A549 (cell line): Measurements from ENCODE around the gene MAST2.

Source experiments
- CTCF ChIP-seq: fragments of >200 bp; sonication (Bioruptor Twin); formaldehyde crosslinking; IDR thresholded peaks from 3 replicates; pipeline ENCODE4 v1.5.1; 2016
- ELK1 ChIP-seq: fragments of 150-350 bp; IDR thresholded peaks from 2 replicates; pipeline ENCODE4 v1.6.1; 2014; ENCODE audit warnings: low read depth, mild to moderate bottlenecking, low read length
- EP300 ChIP-seq, 2 experiments: fragments of >200 bp; sonication (Bioruptor Twin); formaldehyde crosslinking; IDR thresholded peaks; 2 replicates in 1 of 2; 3 replicates in 1 of 2; pipeline ENCODE4 v1.6.1; 2016 to 2017
- ESRRA ChIP-seq: fragments of 150-350 bp; IDR thresholded peaks from 2 replicates; pipeline ENCODE4 v1.6.1; 2014; ENCODE audit warnings: mild to moderate bottlenecking, low read length, borderline replicate concordance
- HMGXB4 ChIP-seq: fragments of 250-450 bp; sonication (Bioruptor Pico); IDR thresholded peaks from 2 replicates; pipeline ENCODE4 v1.5.0; 2021; ENCODE audit warnings: mild to moderate bottlenecking, moderate library complexity, borderline replicate concordance
- HOXA7 ChIP-seq: fragments of 250-450 bp; sonication (Bioruptor Pico); IDR thresholded peaks from 2 replicates; pipeline ENCODE4 v1.5.0; 2020; ENCODE audit warnings: mild to moderate bottlenecking, moderate library complexity
- JUNB ChIP-seq: fragments of >200 bp; sonication (Bioruptor Twin); formaldehyde crosslinking; IDR thresholded peaks from 2 replicates; pipeline ENCODE4 v1.6.1; 2016
- MAFK ChIP-seq: fragments of 450-650 bp; IDR thresholded peaks from 2 replicates; pipeline ENCODE4 v1.6.1; 2014; ENCODE audit not compliant: partially characterized antibody
- MAZ ChIP-seq: fragments of 150-350 bp; IDR thresholded peaks from 2 replicates; pipeline ENCODE4 v1.6.1; 2014; ENCODE audit warnings: antibody characterized with exemption, low read depth, low read length, borderline replicate concordance
- REST ChIP-seq: fragments of 200-600 bp; sonication (generic); IDR thresholded peaks from 2 replicates; pipeline ENCODE4 v1.6.1; 2016; ENCODE audit warnings: antibody characterized with exemption, mild to moderate bottlenecking, moderate library complexity
- SMC3 ChIP-seq: fragments of >200 bp; sonication (Bioruptor Twin); formaldehyde crosslinking; IDR thresholded peaks from 3 replicates; pipeline ENCODE4 v1.6.1; 2018; ENCODE audit warnings: inconsistent platforms

GRCh38 chr1:45859221-45859620 lies 55.8 kb downstream of the MAST2 start:
- TF ChIP-seq REST (no peak), HMGXB4 (CRISPR knock-in tag) (no peak), CTCF (no peak), JUNB (no peak), MAZ (no peak), MAFK (no peak), ELK1 (no peak), EP300 (IDR thresholded peaks at IDR 0.05) (no peak), ESRRA (no peak), SMC3 (no peak), HOXA7 (CRISPR knock-in tag) (no peak)
